GM18951 (cell line): ENCODE measurements around the gene GNA15.

Source experiments
- POLR2A ChIP-seq: IDR thresholded peaks from 4 replicates; pipeline ENCODE4 v1.6.1; 2011; ENCODE audit warnings: mild to moderate bottlenecking; ENCODE audit not compliant: insufficient read length, insufficient read depth; ENCODE audit errors: extremely low read depth
- in situ Hi-C: fragments of 300-500 bp; cut with MboI; formaldehyde crosslinking; loops from one replicate; pipeline ENCODE4 v1.12.0; 2022; ENCODE audit warnings: low sequenced_read_pairs, mixed read lengths, inconsistent platforms; ENCODE audit not compliant: unreplicated experiment

The GNA15 gene

DNA sequence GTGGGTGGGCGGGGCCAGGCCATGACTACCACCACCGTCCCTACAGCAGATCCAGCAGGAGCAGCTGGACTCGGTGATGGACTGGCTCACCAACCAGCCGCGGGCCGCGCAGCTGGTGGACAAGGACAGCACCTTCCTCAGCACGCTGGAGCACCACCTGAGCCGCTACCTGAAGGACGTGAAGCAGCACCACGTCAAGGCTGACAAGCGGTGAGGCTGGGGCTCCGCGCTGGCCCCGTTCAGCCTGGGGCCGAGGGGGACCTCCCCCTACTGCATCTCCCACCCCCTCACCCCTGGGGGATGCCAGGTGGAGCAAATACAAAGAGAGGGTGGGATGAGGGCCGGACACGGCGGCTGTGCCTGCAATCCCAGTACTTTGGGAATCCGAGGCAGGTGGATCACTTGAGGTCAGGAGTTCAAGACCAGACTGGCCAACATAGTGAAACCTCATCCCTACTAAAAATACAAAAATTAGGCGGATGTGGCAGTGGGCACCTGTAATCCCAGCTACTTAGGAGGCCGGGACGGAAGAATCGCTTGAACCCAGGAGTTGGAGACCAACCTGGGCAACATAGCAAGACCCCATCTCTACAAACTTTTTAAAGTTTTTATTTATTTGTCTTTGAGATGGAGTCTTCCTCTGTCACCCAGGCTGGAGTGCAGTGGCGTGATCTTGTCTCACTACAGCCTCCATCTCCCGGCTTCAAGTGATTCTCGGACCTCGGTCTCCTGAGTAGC, 70.6 kb downstream of the GNA15 start:
- TF ChIP-seq POLR2A: no peak
- in situ Hi-C loops: no loop called here

DNA sequence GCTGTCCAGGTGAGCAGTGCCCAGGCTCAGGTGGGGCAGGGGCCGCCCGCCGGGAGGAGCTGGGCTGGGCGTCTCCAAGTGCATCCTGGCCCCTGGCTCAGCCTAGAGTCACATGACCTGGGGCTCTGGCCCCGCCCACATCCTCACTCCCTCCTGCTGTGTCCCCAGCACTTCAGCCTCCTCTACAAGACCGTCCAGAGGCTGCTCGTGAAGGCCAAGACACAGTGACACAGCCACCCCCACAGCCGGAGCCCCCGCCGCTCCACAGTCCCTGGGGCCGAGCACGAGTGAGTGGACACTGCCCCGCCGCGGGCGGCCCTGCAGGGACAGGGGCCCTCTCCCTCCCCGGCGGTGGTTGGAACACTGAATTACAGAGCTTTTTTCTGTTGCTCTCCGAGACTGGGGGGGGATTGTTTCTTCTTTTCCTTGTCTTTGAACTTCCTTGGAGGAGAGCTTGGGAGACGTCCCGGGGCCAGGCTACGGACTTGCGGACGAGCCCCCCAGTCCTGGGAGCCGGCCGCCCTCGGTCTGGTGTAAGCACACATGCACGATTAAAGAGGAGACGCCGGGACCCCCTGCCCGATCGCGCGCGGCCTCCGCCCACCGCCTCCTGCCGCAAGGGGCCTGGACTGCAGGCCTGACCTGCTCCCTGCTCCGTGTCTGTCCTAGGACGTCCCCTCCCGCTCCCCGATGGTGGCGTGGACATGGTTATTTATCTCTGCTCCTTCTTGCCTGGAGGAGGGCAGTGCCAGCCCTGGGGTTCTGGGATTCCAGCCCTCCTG, 71.8 kb downstream of the GNA15 start:
- in situ Hi-C loops: no loop called here
- TF ChIP-seq POLR2A: no peak

- TF ChIP-seq POLR2A: no peak
- in situ Hi-C loops: no loop called here
These were observed 72.7 kb downstream of the GNA15 start for GRCh38 chr19:3208317-3209207.

DNA sequence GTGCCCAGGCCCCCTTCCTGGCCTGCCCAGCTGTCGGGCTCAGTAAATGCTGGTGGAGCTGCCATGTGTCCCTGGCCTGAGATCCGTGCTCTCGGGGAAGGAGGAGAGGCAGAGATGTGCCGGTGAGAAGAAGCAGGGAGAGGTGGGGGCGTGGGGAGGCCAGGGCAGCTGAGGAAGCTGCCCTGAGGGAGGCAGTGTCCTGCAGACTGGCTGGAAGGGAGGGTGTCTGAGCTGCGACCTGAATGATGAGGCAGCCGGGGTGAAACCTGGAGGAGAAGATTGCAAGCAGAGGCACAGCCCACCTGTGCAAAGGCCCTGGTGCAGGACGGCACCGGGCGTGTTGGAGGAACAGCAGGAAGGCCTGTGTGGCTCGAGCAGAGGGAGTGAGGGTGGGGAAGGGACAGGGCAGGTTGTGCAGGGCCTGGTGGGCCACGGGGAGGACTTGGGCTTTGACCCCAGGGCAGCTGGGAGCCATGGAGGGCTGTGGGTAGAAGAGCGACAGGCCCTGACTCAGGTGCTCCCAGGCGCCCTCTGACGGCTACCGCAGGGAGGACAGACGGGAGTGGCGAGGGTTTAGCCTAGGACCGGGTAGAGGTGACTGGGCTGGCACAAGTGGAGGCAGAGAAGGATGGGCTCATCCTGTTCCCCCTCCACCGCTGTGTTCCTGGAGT, 74.6 kb downstream of the GNA15 start:
- no peak for TF ChIP-seq POLR2A
- in situ Hi-C loops: no loop called here

DNA sequence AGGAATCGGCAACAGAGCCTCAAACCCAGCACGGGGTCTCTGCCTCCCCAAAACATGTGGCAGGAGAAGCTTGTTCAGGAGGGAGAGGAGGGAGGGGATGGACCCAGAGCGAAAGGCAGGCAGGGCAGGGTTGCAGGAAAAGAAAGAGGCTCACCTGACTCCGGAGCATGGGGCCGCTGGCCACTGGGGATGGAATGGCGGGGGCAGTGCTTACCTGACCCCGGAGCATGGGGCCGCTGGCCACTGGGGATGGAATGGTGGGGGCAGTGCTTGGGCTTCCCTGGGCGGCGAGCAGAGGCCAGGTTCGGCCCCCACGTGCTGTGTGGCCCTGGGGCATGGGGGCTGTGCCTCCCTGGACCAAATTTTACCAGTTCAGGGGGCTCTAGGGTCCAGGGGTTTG, 75.4 kb downstream of the GNA15 start:
- in situ Hi-C loops: no loop called here

GRCh38 chr19:3213159-3213558, 77.3 kb downstream of the GNA15 start:
- in situ Hi-C loops: no loop called here
- no peak for TF ChIP-seq POLR2A

More for the DNA sequence above, 75.4 kb downstream of the GNA15 start:
- TF ChIP-seq POLR2A: no peak
